Fibroblast of pulmonary artery (primary cell): ENCODE data around the gene VPS33B.

Experiments
- DNase-seq: peaks from one replicate; pipeline ENCODE4 v3.0.0-alpha.2; 2010; ENCODE audit warnings: low read depth
- H3K4me3 ChIP-seq: replicated peaks from 2 replicates; pipeline ENCODE4 v1.5.1; 2011; ENCODE audit warnings: low read depth, mild to moderate bottlenecking, control low read depth, low read length, moderate library complexity
- CTCF ChIP-seq: IDR thresholded peaks from 2 replicates; pipeline ENCODE4 v1.5.1; 2011; ENCODE audit warnings: mild to moderate bottlenecking, control low read depth, low read length, inconsistent platforms; ENCODE audit errors: missing control alignments

Gene VPS33B

DNA sequence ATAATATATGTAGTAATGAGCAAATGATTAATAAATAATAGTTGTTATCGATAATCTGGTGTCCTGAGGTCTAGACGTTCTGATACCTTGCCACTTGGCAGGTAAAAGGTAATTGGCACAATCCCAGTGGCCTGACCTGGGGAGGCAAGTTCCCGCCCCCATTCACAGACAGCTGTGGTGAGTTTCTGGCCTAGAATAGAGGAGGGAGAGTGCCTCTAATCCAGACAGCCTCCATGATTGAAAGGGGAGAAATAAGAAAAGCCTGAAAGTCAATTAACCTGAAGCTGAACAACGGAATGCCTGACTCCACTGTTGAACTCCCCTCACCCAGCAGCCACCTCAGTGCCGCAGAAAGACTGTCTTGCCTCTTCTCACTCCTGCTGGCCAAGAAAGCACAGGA lies 39.6 kb upstream of the VPS33B start:
- H3K4me3 ChIP-seq = no peak overlapping the region
- no peak for TF ChIP-seq CTCF
- no peak for DNase-seq

DNA sequence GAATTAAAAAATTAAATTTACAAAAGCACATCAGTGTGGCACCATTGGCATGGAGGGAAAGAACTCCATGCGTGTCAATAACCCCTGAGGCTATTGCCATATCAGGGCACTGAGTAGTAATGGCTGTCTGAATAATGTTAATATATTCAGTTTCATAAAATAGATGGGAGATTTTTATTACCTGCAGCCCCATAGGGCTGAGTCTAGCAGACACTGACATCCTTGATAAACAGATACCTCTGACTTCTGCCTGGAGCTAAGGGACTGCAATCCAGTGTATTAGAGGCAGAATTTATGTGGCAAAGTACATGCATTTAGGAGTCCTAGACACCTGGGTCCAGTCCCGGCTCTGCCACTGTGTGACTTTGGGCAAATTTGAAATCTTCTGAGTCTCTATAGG lies 38.8 kb upstream of the VPS33B start:
- no peak for TF ChIP-seq CTCF
- no peak overlapping the region for H3K4me3 ChIP-seq
- DNase-seq = no peak

GRCh38 chr15:91055548-91056331 lies 33.3 kb upstream of the VPS33B start:
- no peak overlapping the region for H3K4me3 ChIP-seq
- TF ChIP-seq CTCF = peak; percentile 88
- DNase-seq = peak; percentile 72

- DNase-seq = no peak
- no peak for TF ChIP-seq CTCF
- H3K4me3 ChIP-seq = no peak overlapping the region
Measured at GRCh38 chr15:91054816-91055215, 32.4 kb upstream of the VPS33B start.

GRCh38 chr15:91051248-91051647 lies 28.9 kb upstream of the VPS33B start:
- TF ChIP-seq CTCF = no peak
- DNase-seq = no peak
- no peak overlapping the region for H3K4me3 ChIP-seq

DNA sequence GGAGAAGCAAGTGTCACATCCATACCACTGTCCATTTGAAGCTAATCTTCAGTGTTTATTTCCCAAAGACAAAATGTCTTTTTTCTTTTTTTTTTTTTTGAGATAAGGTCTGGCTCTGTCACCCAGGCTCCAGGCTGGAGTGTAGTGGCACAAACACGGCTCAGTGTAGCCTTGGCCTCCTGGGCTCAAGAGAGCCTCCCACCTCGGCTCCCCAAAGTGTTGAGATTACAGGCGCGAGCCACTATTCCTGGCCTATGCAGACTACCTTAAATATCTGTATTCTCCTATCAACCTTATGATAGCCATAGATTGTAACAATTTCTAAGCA lies 27.7 kb upstream of the VPS33B start:
- DNase-seq = no peak
- no peak overlapping the region for H3K4me3 ChIP-seq
- no peak for TF ChIP-seq CTCF
